Measurements from ENCODE around the gene DCXR. TPM values are rescaled to one million over a fixed set of nuclear protein-coding genes. Genes with fewer than 3 reads are reported as not detected.

Gene DCXR
- total RNA-seq, 1 donor: 29.3 TPM

DNA sequence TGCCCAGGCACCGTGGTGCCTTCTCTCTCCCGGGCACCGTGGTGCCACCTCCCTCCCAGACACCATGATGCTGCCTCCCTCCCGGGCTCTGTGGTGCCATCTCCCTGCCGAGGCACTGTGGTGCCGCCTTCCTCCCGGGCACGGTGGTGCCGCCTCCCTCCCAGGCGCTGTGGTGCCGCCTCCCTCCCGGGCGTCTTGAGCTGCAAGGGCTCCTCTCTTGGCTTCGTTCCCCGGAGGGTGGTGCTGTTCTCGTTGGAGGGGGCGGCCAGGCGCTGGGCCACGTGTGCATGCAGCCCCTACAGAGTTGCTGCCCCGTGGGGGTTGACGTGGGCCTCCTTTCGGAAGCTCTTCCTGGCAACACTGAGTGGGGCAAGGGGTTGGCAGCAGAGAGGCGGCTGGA lies 23.1 kb downstream of the DCXR start:
- no peak for TF ChIP-seq CTCF (IDR thresholded peaks at IDR 0.05; ENCODE audit: insufficient read depth, low read length)
- no peak for DNase-seq (ENCODE audit: low read depth)

GRCh38 chr17:82013772-82014321 lies 23.6 kb downstream of the DCXR start:
- DNase-seq (ENCODE audit: low read depth): no peak
- no peak overlapping the region for H3K4me3 ChIP-seq (ENCODE audit: low read depth, low read length)
- TF ChIP-seq CTCF (IDR thresholded peaks at IDR 0.05; ENCODE audit: insufficient read depth, low read length): no peak

More for the DNA sequence above, 23.1 kb downstream of the DCXR start:
- H3K4me3 ChIP-seq (ENCODE audit: low read depth, low read length): no peak overlapping the region

DNA sequence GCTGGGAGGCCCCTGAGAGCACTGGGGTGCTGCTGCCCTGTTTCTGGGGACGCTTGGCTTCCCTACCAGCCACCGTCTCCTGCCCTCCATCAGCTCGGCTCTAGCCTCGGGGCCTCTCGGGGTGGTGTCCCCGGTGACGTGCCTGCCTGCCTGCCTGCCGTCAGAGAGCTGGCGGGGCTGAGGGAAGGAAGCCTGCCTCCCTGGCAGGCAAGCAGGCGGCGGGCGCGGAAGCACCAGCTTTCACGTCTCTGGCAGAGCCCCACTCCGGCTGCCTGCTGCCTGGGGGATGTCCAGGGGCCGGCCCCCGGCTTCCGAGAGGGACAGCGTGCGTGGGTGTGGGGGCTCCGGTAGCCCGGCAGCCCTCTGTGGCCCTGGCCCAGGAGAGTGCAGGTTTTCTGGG lies 24.2 kb downstream of the DCXR start:
- peak; percentile 20 for DNase-seq (ENCODE audit: low read depth)
- no peak for TF ChIP-seq CTCF (IDR thresholded peaks at IDR 0.05; ENCODE audit: insufficient read depth, low read length)
- no peak overlapping the region for H3K4me3 ChIP-seq (ENCODE audit: low read depth, low read length)

DNA sequence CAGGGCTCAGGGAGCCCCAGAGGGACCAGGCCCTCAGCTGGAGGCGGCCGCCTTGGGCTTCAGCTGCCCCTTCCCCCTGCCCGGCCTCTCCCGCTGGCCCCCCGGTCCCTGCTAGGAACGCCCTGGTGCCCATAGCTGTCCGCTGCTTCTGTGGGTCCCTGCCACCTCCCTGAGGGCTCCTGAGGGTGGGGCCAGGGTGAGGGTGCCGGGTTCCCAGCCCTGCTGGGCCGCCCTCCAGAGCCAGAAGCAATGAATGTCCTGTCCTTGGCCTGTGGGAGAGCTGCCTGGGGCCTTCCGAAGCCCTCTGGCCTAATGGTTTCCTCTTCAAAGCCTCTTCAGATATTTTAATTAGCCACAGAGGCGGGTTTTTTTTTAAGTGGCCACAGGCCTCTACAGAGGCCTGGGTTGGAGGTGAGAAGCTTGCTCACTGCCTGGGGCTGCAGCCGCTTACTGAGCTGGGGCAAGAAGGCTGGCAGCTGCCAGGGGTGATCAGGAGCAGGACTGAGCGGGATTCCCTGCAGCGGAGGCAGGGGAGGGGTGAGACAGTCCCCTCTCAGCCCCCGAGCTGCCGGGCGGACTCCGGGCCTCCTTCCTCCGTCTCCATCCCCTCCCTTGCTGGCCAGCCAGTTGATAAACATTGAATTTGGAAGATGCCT lies 24.7 kb downstream of the DCXR start:
- no peak for DNase-seq (ENCODE audit: low read depth)
- no peak overlapping the region for H3K4me3 ChIP-seq (ENCODE audit: low read depth, low read length)
- no peak for TF ChIP-seq CTCF (IDR thresholded peaks at IDR 0.05; ENCODE audit: insufficient read depth, low read length)

- DNase-seq (ENCODE audit: low read depth): no peak
- TF ChIP-seq CTCF (IDR thresholded peaks at IDR 0.05; ENCODE audit: insufficient read depth, low read length): no peak
- H3K4me3 ChIP-seq (ENCODE audit: low read depth, low read length): no peak overlapping the region
These were observed 25.2 kb downstream of the DCXR start for GRCh38 chr17:82012261-82012639.

GRCh38 chr17:82011617-82012187 lies 25.8 kb downstream of the DCXR start:
- H3K4me3 ChIP-seq (ENCODE audit: low read depth, low read length): no peak overlapping the region
- no peak for TF ChIP-seq CTCF (IDR thresholded peaks at IDR 0.05; ENCODE audit: insufficient read depth, low read length)
- DNase-seq (ENCODE audit: low read depth): no peak
